ENCODE data around the gene FAAP100.

GRCh38 chr17:81578561-81579225, 26.5 kb upstream of the FAAP100 start:
- TF ChIP-seq EZH2 (IDR thresholded peaks at IDR 0.05; ENCODE audit: insufficient read depth, poor library complexity, severe bottlenecking) (no peak), EZH2phosphoT487 (IDR thresholded peaks at IDR 0.05; ENCODE audit: insufficient read depth, low read depth) (no peak)

All from GM23248 (cell line).